Stomach (tissue), 19 donors: ENCODE data around the gene PON3. TPM values are rescaled to one million over a fixed set of nuclear protein-coding genes. Genes with fewer than 3 reads are reported as not detected.

Experiments
- DNase-seq, 2 donors: peaks; one replicate each; pipeline versions ENCODE4 v3.0.0 to v3.0.0-alpha.2; 2013 to 2019
- H3K27ac ChIP-seq, 5 donors: fragments of 200-600 bp in 4 of 5; sonication (generic) in 4 of 5; one replicate each; pipeline ENCODE4 v1.5.1; 2013 to 2019; ENCODE audit warnings: mild to moderate bottlenecking in 1 of 5, moderate library complexity in 1 of 5
- H3K27me3 ChIP-seq, 3 donors: fragments of 200-600 bp; sonication (generic); one replicate each; pipeline ENCODE4 v1.5.1; 2017 to 2019; ENCODE audit warnings: mixed run types in 1 of 3
- H3K36me3 ChIP-seq, 4 donors: fragments of 200-600 bp; sonication (generic); 1 replicate in 3 of 4; 2 replicates in 1 of 4; pipeline ENCODE4 v1.5.1; 2016 to 2019
- H3K4me1 ChIP-seq, 4 donors: fragments of 200-600 bp; sonication (generic); one replicate each; pipeline ENCODE4 v1.5.1; 2016 to 2019
- H3K4me3 ChIP-seq, 4 donors: fragments of 200-600 bp; sonication (generic) in 3 of 4; one replicate each; pipeline ENCODE4 v1.5.1; 2016 to 2019; ENCODE audit warnings: mild to moderate bottlenecking in 1 of 4
- H3K9me3 ChIP-seq, 4 donors: fragments of 200-600 bp; sonication (generic); one replicate each; pipeline ENCODE4 v1.5.1; 2016 to 2019
- CTCF ChIP-seq, 7 experiments: fragments of 450-650 bp in 4 of 7; fragments of 200-600 bp in 3 of 7; sonication (generic) in 3 of 7; IDR thresholded peaks; one replicate each; pipeline ENCODE4 v1.5.1; 2016 to 2019; ENCODE audit warnings: antibody characterized with exemption in 7 of 7, control low read depth in 2 of 7, mild to moderate bottlenecking in 1 of 7
- EP300 ChIP-seq: sonication (generic); formaldehyde crosslinking; IDR thresholded peaks from one replicate; pipeline ENCODE4 v1.6.1; 2017; ENCODE audit warnings: antibody characterized with exemption
- POLR2A ChIP-seq, 4 donors: fragments of 450-650 bp; IDR thresholded peaks; one replicate each; pipeline ENCODE4 v1.6.1; 2016; ENCODE audit warnings: antibody characterized with exemption in 4 of 4, control low read depth in 2 of 4, mild to moderate bottlenecking in 1 of 4, moderate library complexity in 1 of 4
- POLR2AphosphoS5 ChIP-seq, 3 donors: sonication (generic); formaldehyde crosslinking; IDR thresholded peaks; one replicate each; pipeline ENCODE4 v1.6.1; 2016; ENCODE audit warnings: antibody characterized with exemption in 3 of 3
- WGBS, 5 donors: extraction: QIAGEN DNeasy Blood & Tissue Kit in 3 of 5; methylation state at CpG; one replicate each; pipeline versions ENCODE4 v1.1.5 to v1.1.7; 2013 to 2018; 5-methylcytosine and 5-hydroxymethylcytosine counted together
- intact Hi-C: fragments of 100-400 bp; cut with DNase I; formaldehyde crosslinking; loops from one replicate; pipeline ENCODE4 v1.15.1; 2023; ENCODE audit warnings: low total_unique reads
- long read RNA-seq, 10 donors: transcript quantifications; one replicate each; lab custom pipeline, GENCODE V29; 2026
- polyA plus RNA-seq, 3 donors: library from polyadenylated mRNA; stranded (reverse); fragments of 200-250 nt; gene quantifications; one replicate each; pipeline ENCODE4 v1.2.3, GENCODE V29; 2013
- total RNA-seq, 5 donors: library from RNA; depleted of rRNA; stranded (reverse); fragments of >200 nt; gene quantifications; one replicate each; pipeline versions ENCODE4 v1.1.0 to v1.2.3, GENCODE V29; 2014 to 2016
- donor health status: healthy with polysubstance abuse.
- donor health status: Bipolar disorder and iron deficiency.
- donor health status: healthy.

PON3 gene
- total RNA-seq: 1 to 10 TPM in 3 of 5 donors, not detected in 2; 1.2 to 9.4 (median 4.3) TPM
- 1 to 10 TPM; 2.1 to 4.9 (median 3.4) TPM for polyA plus RNA-seq
- long read RNA-seq, donor 1, partial matches to known transcripts: 0 of 1 reads
- long read RNA-seq, donor 1, other reads (novel, unspliced or antisense): 0 of 1 reads
- long read RNA-seq, donor 2, partial matches to known transcripts: 0 of 2 reads
- long read RNA-seq, donor 2, other reads (novel, unspliced or antisense): 0 of 2 reads
- long read RNA-seq, donor 3, partial matches to known transcripts: 0 of 1 reads
- long read RNA-seq, donor 3, other reads (novel, unspliced or antisense): 0 of 1 reads
- long read RNA-seq, donor 4: 0 reads
- long read RNA-seq, donor 5: 0 reads
- long read RNA-seq, donor 6, partial matches to known transcripts: 0 of 2 reads
- long read RNA-seq, donor 6, other reads (novel, unspliced or antisense): 0 of 2 reads
- long read RNA-seq, donor 7, partial matches to known transcripts: 0 of 1 reads
- long read RNA-seq, donor 7, other reads (novel, unspliced or antisense): 0 of 1 reads
- long read RNA-seq, donor 8: 0 reads
- long read RNA-seq, donor 9: 0 reads
- long read RNA-seq, donor 10: 0 reads

- Histone ChIP-seq H3K36me3 (no peaks in the 10 kb centered on the region), H3K4me3 (peak within 1 kb of the TSS; percentile 47 to 59 (median 57)), H3K27ac (peak within 1 kb of the TSS; percentile 15 to 63 (median 58)), H3K9me3 (no peaks in the 10 kb centered on the region), H3K27me3 (peaks cover 0 to 23% (median 17%) of the 10 kb centered on the region in 3 donors), H3K4me1 (peaks cover 0 to 9% (median 6%) of the 10 kb centered on the region in 4 donors)
- 5 to 18% (median 6%) methylated on average over 46 to 68 of the region's 68 CpGs for WGBS, 5 donors
- DNase-seq: peak; percentile 27 to 68
- TF ChIP-seq POLR2AphosphoS5 (IDR thresholded peaks at IDR 0.05): no peak
- TF ChIP-seq EP300: no peak
- TF ChIP-seq CTCF (IDR thresholded peaks at IDR 0.05): peak in 2 of 7 experiments; percentile 6 to 11
- TF ChIP-seq POLR2A (IDR thresholded peaks at IDR 0.05): no peak
- intact Hi-C loops: no loop called here
Observed at GRCh38 chr7:95396136-95397032, at the start of gene PON3. Gene PON3, minus strand, starts transcription at chr7:95396375. Its CDS starts 25 bp downstream, at chr7:95396350.

- TF ChIP-seq POLR2A (IDR thresholded peaks at IDR 0.05) (no peak), EP300 (no peak), POLR2AphosphoS5 (IDR thresholded peaks at IDR 0.05) (no peak), CTCF (IDR thresholded peaks at IDR 0.05) (no peak)
- no peak for DNase-seq
- Histone ChIP-seq H3K9me3 (no peaks in the 10 kb centered on the region), H3K36me3 (no peaks in the 10 kb centered on the region), H3K27me3 (no peaks in the 10 kb centered on the region), H3K4me1 (no peaks in the 10 kb centered on the region), H3K4me3 (no peak overlapping the region), H3K27ac (no peak overlapping the region)
- intact Hi-C loops: no loop called here
- WGBS, 5 donors: 74 to 77% (median 74%) methylated on average over 2 of the region's 2 CpGs
Observed at GRCh38 chr7:95444796-95445195, 48.6 kb upstream of the PON3 start.

GRCh38 chr7:95441042-95441823 lies 45.1 kb upstream of the PON3 start:
- Histone ChIP-seq H3K27ac (no peak overlapping the region), H3K4me1 (no peaks in the 10 kb centered on the region), H3K4me3 (no peak overlapping the region), H3K9me3 (no peaks in the 10 kb centered on the region), H3K36me3 (no peaks in the 10 kb centered on the region), H3K27me3 (no peaks in the 10 kb centered on the region)
- TF ChIP-seq CTCF (IDR thresholded peaks at IDR 0.05) (no peak), POLR2A (IDR thresholded peaks at IDR 0.05) (no peak), POLR2AphosphoS5 (IDR thresholded peaks at IDR 0.05) (no peak), EP300 (no peak)
- 71 to 85% (median 74%) methylated on average over 7 of the region's 7 CpGs for WGBS, 5 donors
- DNase-seq: peak in 1 of 2 donors; percentile 75
- intact Hi-C loops: no loop called here
